Measurements from ENCODE around the gene HIF3A.

- TF ChIP-seq CTCF (conservative IDR thresholded peaks at IDR 0.05; ENCODE audit: low read depth, low read length) (no peak), EZH2 (IDR thresholded peaks at IDR 0.05; ENCODE audit: low read length, unreplicated experiment) (no peak), EZH2phosphoT487 (IDR thresholded peaks at IDR 0.05; ENCODE audit: borderline replicate concordance, low read length) (no peak)
Observed at GRCh38 chr19:46320559-46320958, 23.7 kb downstream of the HIF3A start.
